NCI-H226 (cell line): ENCODE data around the gene ZNF205.
"Not testable (repeated sequence)": the region's sequence is repeated elsewhere in the genome, so short reads cannot be mapped to it uniquely, and the experiment has no call there.

Experiments used
- DNase-seq: peaks from one replicate; pipeline ENCODE4 v3.0.0-alpha.2; 2015

Gene ZNF205

DNA sequence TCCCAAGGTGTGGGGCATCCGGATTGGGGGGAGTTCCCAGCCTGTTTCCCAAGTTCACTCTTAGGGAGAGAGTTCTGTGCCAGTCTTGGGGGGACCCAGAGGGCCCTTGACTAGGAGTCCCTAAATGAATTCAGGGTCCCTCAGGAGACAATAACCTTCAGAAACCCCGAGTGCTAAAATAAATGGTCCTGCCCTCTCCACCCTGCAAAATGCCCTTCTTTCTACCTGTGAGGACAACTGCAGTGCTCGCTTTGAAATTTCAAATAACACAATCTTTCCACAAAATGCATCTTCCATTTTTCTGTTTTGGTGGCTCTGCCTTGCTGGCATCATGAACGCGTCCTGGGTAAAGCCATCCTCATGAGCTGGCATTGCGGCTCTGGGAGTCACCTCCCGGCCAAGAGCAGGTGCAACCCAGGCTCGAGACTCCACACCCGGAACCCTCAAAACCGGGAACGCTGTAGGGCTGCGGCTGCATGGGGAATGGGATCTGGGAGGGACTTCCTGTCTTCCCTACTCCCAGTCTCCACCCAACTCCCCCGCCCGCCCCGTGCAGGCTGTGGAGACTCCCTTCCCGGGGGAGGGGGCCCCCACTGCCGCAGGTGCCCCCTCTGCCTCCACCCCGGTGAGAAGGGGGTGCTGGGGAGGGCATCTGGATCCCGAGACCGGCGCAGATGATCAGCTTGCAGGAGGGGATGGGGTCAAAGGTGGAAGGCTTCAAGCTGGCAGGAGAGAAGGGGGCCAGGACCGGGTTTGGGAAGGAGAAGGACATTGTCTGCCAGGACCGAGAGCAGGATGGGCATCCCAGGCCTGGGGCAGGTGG lies at the start of gene ZNF205:
Gene ZNF205 (plus strand): TSS at position 529 of the 823 bp plus-strand sequence. CDS start 845 bp downstream, outside the sequence.
- peak; percentile 74 for DNase-seq

GRCh38 chr16:3063625-3064386 lies 48.6 kb upstream of the ZNF205 start:
- DNase-seq = no peak

GRCh38 chr16:3065069-3065741 lies 47.2 kb upstream of the ZNF205 start, which contains the start of gene IL32:
TSS of gene IL32 (plus strand) at chr16:3065640. CDS start at chr16:3065812, 172 bp downstream.
- peak; percentile 74 for DNase-seq

- no peak for DNase-seq
Observed at GRCh38 chr16:3065742-3066439, 46.5 kb upstream of the ZNF205 start.

GRCh38 chr16:3066440-3066748 lies 46.0 kb upstream of the ZNF205 start:
- no peak for DNase-seq

- DNase-seq = no peak
Observed at GRCh38 chr16:3068487-3068886, 43.9 kb upstream of the ZNF205 start.

DNA sequence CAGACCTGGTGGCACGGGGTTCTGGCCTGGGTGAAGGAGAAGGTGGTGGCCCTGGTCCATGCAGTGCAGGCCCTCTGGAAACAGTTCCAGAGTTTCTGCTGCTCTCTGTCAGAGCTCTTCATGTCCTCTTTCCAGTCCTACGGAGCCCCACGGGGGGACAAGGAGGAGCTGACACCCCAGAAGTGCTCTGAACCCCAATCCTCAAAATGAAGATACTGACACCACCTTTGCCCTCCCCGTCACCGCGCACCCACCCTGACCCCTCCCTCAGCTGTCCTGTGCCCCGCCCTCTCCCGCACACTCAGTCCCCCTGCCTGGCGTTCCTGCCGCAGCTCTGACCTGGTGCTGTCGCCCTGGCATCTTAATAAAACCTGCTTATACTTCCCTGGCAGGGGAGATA lies 43.2 kb upstream of the ZNF205 start:
- DNase-seq = not testable (repeated sequence)

GRCh38 chr16:3070608-3071111 lies 41.7 kb upstream of the ZNF205 start:
- no peak for DNase-seq

DNA sequence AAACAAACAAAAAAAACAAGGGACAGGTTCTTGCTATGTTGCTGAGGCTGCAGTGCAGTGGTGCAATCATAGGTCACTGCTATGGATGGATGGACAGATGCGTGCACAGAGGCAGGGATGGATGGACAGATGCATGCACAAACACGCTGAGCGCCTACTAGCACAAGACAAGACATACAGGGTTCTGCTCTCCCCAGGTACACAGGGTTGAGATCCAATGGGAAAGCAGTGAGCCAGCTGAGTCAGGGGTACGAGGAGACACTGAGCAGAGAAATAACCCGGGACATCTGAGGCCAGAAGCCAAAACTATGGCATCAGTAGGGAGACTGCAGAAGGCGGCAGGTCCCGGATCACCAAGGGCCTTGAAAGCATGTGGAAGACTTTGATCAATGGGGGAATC lies 40.7 kb upstream of the ZNF205 start:
- DNase-seq = no peak

- not testable (repeated sequence) for DNase-seq
Observed at GRCh38 chr16:3072148-3072547, 40.2 kb upstream of the ZNF205 start.

DNA sequence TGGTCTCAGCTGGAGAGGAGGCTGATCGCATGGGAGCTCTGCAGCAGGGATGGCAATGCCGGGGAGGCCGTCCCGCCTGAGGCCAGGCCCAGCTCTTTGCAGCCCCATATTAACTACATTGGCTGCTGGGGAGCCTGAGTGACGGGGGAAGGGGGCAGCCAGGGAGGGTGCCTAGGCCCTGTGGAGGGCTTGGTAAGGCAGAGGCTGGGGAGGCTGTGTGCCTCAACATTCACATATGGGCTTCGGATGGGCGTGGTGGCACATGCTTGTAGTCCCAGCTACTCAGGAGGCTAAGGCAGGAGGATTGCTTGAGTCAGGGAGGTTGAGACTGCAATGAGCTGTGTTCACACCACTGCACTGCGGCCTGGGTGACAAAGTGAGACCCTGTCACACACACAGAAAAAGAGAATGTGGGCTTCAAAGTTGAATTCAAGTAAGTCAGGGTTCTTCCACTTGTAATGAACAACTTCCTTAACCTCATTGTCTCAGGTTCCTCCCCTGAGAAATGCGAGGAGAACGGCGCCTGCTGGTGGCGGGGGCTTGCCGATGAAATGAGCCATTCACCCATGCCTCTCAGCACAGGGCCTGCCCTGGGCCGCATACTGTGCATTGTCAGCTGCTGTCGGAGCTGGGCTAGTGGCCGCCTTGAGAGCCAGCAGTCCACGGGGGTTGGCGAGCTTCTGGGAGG lies 39.7 kb upstream of the ZNF205 start:
- DNase-seq = not testable (repeated sequence)

- no peak for DNase-seq
Observed at GRCh38 chr16:3073448-3073847, 38.9 kb upstream of the ZNF205 start.

- DNase-seq = no peak
Observed at GRCh38 chr16:3074860-3075522, 37.4 kb upstream of the ZNF205 start.

GRCh38 chr16:3075523-3075915 lies 36.9 kb upstream of the ZNF205 start:
- no peak for DNase-seq

DNA sequence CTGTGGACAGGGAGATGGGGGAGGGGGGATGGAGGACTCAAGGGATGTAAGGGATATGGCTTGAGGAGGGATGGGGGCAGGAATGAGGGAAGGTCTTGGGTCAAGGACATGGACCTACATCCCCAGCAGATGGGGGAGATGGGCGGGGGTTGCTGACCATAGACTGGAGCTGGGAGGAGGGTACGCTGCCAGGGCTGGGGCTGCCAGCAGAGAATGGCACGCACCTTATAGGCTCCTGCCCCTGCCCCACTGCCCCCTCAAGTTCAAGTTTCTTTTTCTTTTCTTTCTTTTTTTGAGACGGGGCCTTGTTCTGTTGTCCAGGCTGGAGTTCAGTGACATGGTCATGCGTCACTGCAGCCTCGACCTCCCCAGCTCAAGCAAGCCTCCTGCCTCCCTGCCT lies 36.4 kb upstream of the ZNF205 start:
- DNase-seq = not testable (repeated sequence)

GRCh38 chr16:3076577-3076976 lies 35.8 kb upstream of the ZNF205 start:
- no peak for DNase-seq

GRCh38 chr16:3080024-3080423 lies 32.4 kb upstream of the ZNF205 start:
- no peak for DNase-seq

DNA sequence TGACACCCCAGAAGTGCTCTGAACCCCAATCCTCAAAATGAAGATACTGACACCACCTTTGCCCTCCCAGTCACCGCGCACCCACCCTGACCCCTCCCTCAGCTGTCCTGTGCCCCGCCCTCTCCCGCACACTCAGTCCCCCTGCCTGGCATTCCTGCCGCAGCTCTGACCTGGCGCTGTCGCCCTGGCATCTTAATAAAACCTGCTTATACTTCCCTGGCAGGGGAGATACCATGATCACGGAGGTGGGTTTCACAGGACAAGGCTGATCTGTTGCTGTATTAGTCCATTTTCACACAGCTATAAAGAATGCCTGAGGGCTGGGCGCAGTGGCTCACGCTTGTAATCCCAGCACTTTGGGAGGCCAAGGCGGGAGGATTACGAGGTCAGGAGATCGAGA lies 30.4 kb upstream of the ZNF205 start:
- DNase-seq = not testable (repeated sequence)

GRCh38 chr16:3083408-3083807 lies 29.0 kb upstream of the ZNF205 start:
- not testable (repeated sequence) for DNase-seq

DNA sequence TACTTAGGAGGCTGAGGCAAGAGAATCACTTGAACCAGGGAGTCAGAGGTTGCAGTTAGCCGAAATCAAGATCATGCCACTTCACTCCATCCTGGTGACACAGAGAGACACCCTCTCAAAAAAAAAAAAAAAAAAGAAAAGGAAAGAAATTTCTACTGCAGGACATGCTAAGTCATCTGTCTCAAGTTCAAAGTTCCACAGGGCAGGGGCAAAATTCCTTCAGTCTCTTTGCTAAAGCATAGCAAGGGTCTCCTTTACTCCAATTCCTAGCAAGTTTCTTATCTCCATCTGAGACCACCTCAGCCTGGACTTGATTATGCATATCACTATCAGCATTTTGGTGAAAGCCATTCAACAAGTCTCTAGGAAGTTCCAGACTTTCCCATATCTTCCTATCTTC lies 27.9 kb upstream of the ZNF205 start:
- no peak for DNase-seq

DNA sequence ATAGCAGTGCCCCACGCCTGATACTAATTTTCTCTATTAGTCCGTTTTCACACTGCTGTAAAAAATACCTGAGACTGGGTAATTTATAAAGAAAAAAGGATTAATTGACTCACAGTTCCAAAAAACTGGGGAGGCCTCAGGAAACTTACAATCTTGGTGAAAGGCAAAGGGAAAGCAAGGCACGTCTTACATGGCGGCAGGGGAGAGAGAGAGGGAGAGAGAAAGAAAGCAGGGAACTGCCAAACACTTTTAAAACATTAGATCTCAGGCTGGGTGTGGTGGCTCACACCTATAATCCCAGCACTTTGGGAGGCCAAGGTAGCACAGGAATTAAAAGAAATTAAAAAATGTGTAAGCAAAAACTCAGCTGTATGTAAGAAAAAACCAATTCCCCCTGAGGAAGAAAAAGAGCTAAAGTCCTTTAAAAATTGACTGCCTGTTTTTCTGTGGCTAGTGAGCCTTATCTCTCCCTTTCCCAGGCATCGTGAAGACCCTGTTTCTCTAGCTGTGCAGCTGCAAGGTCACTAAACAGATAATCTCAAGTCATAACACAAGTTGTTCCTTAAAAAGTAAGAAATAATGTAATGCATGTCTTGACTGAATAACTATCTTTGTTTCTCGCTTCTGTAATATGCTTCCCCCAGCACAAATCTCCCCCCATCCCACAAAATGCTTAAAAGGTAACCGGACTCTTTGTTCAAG lies 27.3 kb upstream of the ZNF205 start:
- no peak for DNase-seq
